ENCODE measurements around the gene FOXE3.

- TF ChIP-seq EZH2 (IDR thresholded peaks at IDR 0.05; ENCODE audit: borderline replicate concordance, low read length) (no peak), CTCF (conservative IDR thresholded peaks at IDR 0.05 in 1 of 2, IDR thresholded peaks at IDR 0.05 in 1 of 2; ENCODE audit: extremely low read depth in 1 of 2, insufficient read depth in 1 of 2, low read depth in 1 of 2, low read length in 2 of 2) (no peak)
Observed at GRCh38 chr1:47378147-47378546, 37.9 kb upstream of the FOXE3 start.

Data from mammary epithelial cell (primary cell).